GM21723 (cell line): Measurements from ENCODE around the gene TLCD1.
A peak's percentile ranks its signal among the peaks of the same experiment; 100 is the strongest.
"Not testable (repeated sequence)": the region's sequence is repeated elsewhere in the genome, so short reads cannot be mapped to it uniquely, and the experiment has no call there.

Experiments used
- ATAC-seq: cut with Tn5 transposase; IDR thresholded peaks from one replicate; pipeline ENCODE4 v1.9.1; 2021; ENCODE audit warnings: mild to moderate bottlenecking, moderate library complexity; ENCODE audit not compliant: unreplicated experiment

The TLCD1 gene

DNA sequence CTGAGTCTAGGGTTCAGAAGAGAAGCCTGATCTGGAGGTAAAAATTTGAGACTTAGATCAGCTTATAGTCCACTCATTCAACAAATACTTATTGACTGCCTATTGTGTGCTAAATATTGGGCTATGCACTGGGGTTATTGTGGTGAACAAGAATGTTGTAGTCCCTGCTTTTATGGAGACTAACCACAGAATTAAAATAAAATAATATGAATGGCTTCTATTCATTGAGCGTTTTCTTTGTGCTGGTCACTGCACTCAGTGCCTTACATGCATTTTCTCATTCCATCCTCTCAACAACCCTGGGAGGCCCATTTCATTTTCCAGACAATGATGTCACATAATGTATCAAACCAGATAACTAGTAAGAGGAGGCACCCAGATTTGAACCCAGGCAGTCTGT lies 7.3 kb upstream of the TLCD1 start:
- ATAC-seq: no peak

DNA sequence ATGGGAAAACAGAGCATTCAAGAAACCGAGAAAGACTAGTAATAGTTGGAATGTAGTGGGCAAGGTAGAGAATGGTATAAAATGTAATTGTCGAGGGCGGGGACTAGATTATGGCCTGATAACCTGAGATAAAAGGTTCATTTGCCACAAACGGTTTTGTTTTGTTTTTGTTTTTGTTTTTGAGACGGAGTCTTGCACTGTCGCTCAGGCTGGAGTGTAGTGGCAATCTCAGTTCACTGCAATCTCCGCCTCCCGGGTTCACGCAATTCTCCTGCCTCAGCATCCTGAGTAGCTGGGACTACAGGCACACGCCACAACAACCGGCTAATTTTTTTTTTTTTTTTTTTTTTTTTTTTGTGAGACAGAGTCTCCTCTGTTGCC lies 3.9 kb upstream of the TLCD1 start:
- no peak for ATAC-seq

DNA sequence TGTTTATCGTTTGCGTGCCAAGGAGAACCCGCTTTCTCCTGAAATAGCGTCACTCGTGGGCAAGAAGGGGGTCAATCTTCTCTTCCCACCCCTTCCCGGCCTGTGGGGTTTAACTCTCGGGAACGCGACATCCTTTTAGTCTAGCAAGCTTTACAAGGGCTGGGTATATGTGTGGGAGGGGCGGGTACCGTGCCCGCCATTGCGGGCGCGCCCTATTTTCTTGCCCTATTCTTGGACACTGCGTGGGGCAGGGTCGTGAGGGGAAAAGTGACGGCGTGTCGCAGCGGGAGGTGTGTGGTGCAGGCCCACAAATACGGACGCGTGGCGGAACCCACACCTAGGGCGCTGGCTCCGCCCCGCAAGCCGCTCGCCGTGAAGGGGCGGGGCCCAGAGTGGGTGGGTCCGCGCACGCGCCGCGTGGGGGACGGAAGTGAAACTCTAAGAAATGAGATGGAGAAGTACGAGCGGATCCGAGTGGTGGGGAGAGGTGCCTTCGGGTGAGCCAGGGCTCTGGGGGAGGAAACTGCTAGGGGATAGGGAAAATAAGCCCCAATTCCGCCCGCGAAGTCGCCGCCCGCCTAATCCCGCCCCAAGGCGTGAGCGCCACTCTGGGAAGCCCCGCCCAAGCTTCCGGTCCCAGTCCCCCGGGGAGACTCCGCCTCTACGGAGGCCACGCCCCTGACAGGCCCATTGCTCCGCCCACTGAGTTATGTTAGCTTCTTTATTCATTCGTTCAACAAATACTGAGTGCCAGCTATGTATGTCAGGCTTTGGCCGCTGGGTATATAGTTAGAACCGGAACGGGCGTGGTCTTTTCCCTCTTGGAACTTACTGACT lies 2.5 kb upstream of the TLCD1 start, which contains the start of gene NEK8:
Gene NEK8 (plus strand): TSS at position 425 of the 837 bp plus-strand sequence. CDS start 26 bp downstream, at position 451.
- peak; percentile 37 for ATAC-seq

DNA sequence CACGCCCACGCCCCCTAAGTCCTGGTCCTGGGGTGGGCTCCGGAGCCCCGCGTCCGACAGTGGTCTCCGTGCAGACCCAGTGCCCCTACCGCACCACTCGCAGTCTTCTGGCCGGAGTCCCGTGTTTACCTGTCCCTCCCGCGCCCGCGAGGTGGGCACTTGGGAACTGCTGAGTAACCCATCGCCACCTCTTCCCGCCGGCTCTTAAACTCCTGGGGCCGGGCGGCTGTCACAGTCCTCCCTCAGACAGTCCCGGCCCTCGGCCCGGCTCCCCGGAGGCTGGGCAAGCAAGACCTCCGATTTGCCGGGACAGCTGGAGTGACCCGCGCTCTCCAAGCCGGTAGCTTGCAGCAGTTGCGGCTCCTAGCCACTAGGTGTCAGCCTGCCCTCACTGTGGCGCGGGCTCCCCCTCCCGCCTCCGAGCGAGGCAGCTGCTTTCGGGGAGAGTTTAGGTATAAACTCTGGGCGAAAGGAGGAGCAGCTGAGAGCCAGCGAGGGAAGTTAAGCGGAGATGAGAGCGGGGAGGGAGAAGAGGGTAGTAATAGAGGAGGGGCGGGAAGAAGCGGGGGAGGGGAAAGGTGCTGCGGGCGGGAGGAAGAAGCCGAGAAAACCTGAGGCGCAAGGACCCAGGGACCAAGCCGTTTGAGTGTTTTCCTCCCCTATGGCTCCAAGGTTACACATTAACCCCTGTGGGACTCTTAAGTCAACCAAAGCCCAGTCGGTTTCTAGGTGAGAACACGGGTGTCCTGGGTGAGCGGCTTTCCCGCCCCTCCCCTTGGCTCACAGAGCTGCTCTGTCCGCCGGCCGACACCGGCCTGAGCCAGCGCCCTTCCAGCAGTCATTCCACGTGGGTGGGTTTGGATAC lies 826 bp upstream of the TLCD1 start:
- ATAC-seq: peak; percentile 29

DNA sequence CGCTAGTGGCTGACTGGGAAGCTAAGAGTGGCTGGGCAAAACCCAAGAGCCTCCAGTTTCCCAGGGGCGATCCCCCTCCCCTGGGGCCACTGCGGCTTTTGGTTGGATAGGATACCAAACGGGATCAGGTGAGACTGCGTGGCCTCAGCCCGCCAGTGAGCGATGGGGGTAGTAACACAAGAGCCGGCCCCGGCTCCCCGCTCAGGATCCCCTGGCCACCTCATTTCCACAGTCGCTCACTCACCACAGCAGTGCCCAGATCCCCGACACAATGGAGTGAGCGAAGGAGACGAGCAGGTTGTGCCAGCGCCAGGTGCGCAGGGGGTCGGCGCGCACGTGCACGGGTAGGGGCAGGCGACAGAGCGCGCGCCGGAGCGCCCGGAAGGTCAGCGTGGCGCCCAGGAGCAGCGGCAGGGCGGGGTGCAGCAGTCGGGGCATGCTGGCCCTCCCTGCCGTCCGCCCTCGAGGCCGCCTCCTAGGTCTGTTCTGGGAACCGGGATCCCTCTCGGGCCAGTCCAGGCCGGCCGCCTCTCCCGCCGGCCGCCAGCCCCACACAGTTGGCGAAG lies 290 bp downstream of the TLCD1 start:
- no peak for ATAC-seq

DNA sequence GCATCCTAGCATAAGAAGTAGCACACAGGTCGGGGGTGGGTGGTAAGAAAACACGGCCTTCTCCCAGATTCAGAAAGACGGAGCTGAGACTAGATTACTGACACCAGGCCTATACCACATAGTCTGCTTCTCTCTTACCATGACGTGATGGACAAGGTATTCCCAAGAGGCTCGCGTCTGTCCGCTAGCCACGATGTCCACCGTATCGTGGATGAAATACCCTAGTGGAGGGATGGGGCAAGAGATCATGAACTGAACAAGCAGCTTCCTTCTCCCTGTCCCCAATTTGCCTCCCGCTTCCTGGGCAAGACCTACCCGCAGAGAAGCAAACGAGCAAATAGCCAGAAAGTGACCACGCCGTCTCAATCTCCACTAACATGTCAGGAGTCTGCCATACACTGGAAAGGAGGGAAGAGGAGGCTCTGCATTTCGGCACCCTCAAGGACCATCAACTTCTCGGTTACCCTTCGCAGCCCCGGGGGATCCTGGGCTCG lies 820 bp downstream of the TLCD1 start:
- ATAC-seq: no peak

DNA sequence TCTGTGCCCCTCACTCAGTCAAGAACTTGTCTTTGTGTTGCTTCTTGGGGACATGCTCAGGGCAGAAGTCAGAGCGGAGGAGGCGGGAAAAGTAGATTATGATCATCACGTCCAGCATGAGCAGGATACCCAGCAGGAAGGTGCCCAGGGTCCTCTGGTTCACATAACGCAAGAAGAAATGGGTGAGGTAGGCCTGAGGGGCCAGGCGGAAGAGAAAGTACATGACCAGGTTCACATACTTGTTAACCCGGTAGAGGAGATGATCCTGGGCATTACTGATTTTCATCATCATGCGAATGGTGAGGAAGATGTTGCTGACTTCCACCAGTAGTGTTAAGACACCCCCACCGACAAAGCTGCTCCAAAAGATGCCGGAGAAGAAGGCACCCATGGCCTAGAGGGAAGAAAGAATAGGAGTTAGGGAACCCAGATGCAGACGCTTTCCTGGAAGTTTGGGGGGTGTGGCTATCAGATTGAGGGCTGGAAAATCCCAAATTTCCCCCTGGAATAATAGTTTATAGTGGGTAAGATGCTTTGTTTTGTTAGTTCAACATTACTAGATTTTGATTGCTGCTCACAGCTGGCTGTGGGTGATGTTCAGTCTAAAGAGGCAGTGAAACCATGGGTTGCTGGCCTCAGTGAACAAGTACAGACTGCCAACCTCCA lies 1.4 kb downstream of the TLCD1 start:
- no peak for ATAC-seq

DNA sequence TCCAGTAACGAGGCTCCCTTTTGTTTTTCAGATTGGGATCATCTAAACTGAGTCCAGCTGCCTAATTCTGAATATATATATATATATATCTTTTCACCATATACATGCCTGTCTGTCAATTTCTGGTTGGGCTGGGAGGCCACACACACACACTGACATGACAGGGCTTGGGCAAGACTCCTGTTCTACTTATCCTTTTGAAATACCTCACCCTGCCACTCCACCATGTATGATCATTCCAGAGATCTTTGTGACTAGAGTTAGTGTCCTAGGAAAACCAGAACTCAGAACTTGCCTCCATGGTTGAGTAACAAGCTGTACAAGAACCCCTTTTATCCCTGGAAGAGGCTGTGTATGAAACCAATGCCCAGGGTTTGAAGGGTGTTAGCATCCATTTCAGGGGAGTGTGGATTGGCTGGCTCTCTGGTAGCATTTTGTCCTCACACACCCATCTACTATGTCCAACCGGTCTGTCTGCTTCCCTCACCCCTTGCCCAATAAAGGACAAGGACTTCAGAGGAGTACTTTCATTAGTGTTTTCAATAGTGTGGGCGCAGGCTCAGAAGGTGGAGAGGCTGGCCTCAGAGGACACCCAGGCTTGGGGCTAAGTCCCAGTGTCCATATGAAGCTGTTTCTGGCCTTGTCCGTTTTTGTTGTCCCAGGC lies 2.1 kb downstream of the TLCD1 start:
- not testable (repeated sequence) for ATAC-seq

DNA sequence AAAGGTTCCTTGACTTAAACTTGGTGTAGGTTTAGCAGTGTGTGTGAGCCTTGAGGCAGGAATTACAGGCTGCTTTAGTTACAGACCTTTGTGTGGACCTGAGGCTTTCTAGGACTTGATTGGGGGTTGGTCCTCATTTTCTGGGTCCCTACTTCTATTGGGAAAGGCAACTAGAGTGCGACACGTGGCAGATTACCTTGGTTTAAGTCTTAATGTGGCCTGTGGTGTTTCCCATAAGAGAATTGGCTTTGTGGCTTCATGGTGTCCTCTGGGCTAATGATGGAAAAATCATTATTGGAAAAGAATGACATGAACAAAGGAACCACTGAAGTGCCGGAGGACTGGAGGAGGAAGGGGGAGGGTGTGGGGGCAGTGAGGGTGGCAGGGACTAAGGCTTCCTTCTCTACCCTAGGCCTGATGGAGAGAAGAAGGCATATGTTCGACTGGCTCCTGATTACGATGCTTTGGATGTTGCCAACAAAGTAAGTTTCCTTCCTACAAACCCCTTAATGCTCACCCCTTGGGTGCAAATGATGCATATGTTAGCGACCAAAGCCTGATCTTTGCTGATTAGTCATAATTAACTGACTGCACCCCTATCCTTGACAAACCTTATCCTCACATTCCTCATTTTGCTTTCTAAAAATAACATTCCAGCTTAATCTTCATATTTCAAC lies 2.7 kb downstream of the TLCD1 start:
- no peak for ATAC-seq

DNA sequence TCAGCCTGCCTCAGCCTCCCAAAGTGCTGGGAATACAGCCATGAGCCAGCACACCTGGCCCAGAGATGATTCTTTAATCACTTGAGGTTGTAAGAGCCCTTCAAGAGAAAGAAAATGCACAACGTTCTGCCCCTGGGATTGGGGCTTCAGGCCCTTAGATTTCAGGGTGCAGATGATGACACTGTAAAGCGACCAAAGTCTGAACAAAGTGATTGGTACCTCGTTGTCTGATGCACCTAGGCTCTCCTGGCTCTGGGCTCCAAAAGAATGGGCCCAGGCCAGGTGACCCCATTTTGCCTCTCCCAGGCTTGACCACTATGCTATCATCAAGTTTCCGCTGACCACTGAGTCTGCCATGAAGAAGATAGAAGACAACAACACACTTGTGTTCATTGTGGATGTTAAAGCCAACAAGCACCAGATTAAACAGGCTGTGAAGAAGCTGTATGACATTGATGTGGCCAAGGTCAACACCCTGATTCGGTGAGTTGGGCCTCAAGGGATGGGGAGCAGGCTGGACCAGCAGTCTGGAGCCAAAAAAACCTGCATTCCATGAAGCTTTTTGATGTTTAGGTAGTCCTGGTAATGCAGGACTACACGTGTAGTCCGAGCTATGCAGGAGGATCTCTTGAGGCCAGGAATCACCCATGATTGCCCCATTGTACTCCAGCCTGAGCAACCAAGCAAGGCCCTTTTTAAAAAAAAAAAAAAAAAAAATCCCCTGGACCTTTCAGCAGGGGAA lies 3.4 kb downstream of the TLCD1 start:
- ATAC-seq: no peak

DNA sequence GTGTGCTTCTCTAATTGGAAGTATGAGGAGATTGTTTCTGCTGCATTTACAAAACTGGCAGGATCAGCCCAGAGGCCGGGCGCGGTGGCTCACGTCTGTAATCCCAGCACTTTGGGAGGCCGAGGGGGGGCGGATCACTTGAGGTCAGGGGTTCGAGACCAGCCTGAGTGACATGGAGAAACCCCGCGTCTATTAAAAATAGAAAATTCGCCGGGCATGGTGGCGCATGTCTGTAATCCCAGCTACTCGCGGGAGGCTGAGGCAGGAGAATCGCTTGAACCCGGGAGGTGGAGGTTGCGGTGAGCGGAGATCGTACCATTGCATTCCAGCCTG lies 5.1 kb downstream of the TLCD1 start:
- not testable (repeated sequence) for ATAC-seq

DNA sequence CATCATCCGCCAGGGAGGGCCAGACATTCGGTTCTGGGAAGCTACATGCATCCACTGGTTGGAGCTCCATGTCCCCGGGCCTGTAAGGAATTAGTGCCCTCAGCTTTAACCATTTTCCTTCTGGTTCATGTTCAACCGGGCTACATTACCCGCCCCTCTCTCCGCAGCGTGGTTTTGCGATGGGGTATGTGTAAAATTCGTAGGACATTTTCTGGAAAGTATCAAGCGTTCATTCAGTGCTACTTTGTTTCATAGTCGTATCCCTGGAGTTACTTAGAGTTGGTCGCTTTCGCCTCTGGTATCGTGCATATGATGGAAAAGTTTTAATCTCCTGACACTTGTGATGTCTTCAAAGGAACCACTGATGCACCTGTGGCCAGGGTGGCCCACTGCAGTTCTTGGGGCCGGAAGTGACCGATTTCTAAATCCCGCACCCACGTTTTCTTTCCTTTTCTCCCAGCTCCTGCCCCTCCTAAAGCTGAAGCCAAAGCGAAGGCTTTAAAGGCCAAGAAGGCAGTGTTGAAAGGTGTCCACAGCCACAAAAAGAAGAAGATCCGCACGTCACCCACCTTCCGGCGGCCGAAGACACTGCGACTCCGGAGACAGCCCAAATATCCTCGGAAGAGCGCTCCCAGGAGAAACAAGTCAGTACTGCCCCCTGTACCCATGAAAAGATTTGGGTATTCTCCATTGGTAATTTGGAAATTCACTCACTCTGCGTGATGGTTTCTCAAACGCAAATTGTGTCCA lies 5.6 kb downstream of the TLCD1 start:
- ATAC-seq: no peak

DNA sequence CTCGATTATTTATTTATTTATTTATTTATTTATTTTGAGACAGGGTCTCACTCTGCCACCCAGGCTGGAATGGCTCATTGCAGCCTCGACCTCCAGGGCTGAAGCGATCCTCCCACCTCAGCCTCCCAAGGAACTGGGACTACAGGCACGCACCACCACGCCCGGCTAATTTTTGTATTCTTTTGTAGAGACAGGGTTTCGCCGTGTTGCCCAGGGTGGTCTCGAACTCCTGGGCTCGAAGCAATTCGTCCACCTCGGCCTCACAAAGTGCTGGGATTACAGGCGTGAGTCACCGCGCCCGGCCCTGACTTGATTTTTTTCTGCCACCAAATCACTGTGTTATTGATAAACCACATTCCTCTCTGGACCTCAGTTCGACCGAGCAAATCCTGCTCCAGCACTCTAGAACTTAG lies 7.0 kb downstream of the TLCD1 start:
- no peak for ATAC-seq

DNA sequence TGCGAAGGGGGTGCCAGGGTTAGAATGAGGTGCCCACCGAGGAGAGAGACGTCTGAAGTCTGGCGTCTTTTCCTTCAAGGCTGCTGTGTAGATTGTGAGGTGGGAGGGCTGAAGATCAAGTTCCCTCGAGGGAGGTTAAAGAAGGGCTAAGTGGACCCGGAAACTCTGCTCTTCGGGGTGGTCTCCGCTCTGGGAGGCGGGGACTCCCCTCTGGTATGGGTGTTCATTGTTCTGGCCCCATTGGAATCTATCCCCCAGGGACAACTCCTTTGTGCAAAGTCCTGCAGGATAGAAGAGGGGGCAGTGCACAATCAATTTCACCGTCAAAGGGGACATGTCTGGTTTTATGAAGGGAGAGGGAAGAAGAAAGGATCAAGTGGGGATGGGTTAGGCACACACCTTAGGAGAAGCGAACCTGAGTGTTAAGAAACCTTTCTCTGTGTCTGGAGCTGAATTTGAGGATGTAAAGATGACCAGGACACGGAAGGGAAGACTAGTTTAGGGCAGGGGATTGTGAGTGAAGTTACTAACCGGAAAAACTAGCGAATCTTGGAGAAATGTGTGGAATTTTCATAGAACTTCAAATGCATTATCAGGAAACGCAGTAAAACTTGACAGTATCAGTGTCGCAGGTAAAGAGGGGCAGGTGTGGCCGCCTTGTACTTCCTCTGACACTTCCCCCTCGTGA lies 7.6 kb downstream of the TLCD1 start:
- no peak for ATAC-seq

DNA sequence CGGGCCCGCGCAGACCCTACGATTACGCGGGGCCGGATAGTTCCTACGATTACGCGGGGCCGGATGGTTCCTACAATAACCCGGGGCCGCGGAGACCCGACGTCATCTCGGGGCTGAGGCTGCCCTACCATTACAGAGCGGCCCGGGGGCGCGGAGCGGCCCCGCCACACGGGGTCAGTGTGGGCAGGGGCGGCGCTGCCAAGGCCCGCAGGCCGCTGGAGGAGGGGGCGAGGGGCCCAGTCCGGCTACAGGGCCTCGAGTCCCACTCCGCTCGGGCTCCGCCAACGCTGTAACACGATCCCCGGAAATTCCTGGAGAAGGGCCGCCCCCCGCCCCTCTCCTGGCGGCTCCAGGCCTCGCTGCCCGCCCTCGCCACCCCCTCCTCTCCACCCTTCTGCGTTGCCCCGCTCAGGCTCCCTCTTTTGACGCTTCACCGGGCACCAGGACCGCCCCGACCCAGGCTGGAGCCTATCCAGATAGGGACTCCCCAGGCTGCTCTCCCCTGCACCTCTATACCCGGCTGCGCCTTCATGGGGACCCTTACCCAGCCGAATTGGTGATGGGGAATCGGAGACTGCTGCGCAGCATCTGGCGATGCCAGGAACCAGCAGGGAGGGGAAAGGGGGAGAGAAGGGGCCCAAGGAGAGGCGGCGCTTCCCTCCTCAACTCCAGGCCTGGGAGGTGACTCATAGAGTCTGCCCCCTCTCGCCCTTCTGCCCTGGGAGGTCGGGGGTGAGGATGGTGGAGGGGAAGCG lies 8.3 kb downstream of the TLCD1 start, which contains the start of gene RAB34:
Gene RAB34 (minus strand): TSS at position 291 of the 755 bp plus-strand sequence. CDS start 602 bp downstream, outside the sequence.
- no peak for ATAC-seq

DNA sequence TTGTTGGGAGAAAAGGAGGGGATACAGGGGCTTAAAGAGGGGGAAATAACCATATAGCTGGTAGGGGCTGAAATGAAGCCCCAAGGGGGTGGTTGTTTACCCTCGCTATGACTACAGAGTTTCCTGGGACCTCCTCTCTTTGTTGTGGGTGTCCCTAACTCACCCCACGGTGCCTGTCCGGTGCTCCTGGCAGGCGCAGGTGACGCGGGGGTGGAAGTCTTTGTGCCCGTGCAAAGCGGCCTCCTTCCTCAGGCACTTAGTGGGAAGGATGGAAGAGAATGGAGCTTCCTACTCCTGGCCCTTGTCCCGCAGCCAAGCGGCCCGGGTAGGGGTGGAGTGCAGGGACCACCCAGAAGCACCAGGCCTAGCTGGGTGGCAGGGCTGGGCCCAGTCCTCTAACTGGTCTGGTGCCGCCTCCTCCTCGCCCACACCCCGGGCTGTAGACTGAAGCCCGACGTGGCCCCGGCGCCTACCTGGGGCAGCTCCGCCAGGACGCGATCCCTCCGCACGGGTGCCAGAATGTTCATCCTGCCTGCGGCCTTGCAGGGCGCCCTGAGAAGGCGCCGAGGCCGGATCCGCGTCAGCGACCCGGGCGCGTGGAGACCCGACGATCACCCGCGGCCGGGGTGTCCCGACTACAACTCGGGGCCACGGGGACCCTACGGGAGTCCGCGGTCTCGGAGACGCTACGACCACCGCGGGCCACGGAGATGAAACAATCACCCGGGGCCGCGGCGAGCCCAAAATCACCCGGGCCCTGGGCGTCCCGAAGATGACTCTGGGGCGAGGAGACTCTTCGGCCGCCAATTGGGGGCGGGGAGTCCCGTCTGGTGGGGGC lies 9.1 kb downstream of the TLCD1 start:
- ATAC-seq: no peak
